ENCODE measurements around the gene MLLT3. TPM values are rescaled to one million over a fixed set of nuclear protein-coding genes. Genes with fewer than 3 reads are reported as not detected.

Gene MLLT3
- total RNA-seq, 1 donor from 2014 or later, result 35.1 TPM

- Mint-ChIP-seq H3K27me3 (ENCODE audit: low read depth, unreplicated experiment) (no peaks in the 10 kb centered on the region), H3K27ac (ENCODE audit: unreplicated experiment) (no peak overlapping the region), H3K36me3 (ENCODE audit: low read depth, unreplicated experiment) (no peaks in the 10 kb centered on the region), H3K4me1 (ENCODE audit: low read depth, unreplicated experiment) (peaks cover 7% of the 10 kb centered on the region), H3K9me3 (ENCODE audit: unreplicated experiment) (no peaks in the 10 kb centered on the region), H3K4me3 (ENCODE audit: unreplicated experiment) (no peak overlapping the region)
- H3K4me3 ChIP-seq (ENCODE audit: insufficient read depth, low read depth, low read length), result no peak overlapping the region
- H2AFZ ChIP-seq (ENCODE audit: low read depth, low read length), result no peak overlapping the region
- DNase-seq (ENCODE audit: low read depth) (no peak), FAIRE-seq (no peak)
- H3K4me2 ChIP-seq (ENCODE audit: low read length), result no peak overlapping the region
- no peaks in the 10 kb centered on the region for H3K79me2 ChIP-seq (ENCODE audit: insufficient read depth, low read length)
- H3K27me3 ChIP-seq (ENCODE audit: insufficient read depth, low read length), result no peaks in the 10 kb centered on the region
- TF ChIP-seq EZH2 (IDR thresholded peaks at IDR 0.05; ENCODE audit: insufficient read depth, low read length) (no peak), CTCF (IDR thresholded peaks at IDR 0.05; ENCODE audit: insufficient read depth, low read depth, low read length) (no peak)
- H4K20me1 ChIP-seq (ENCODE audit: insufficient read depth, low read length), result no peaks in the 10 kb centered on the region
- no peak overlapping the region for H3K27ac ChIP-seq (ENCODE audit: low read depth, low read length)
- no peaks in the 10 kb centered on the region for H3K36me3 ChIP-seq (ENCODE audit: insufficient read depth, low read length)
- no peak overlapping the region for H3K9ac ChIP-seq (ENCODE audit: low read length)
- no peaks in the 10 kb centered on the region for H3K4me1 ChIP-seq (ENCODE audit: insufficient read depth, low read length)
- H3K9me3 ChIP-seq (ENCODE audit: insufficient read depth, low read depth, low read length), result no peaks in the 10 kb centered on the region
Measured at GRCh38 chr9:20378851-20379250, 243.4 kb downstream of the MLLT3 start.

- no peak overlapping the region for H3K4me3 ChIP-seq (ENCODE audit: insufficient read depth, low read depth, low read length)
- H3K4me2 ChIP-seq (ENCODE audit: low read length), result no peak overlapping the region
- Mint-ChIP-seq H3K27me3 (ENCODE audit: low read depth, unreplicated experiment) (no peaks in the 10 kb centered on the region), H3K27ac (ENCODE audit: unreplicated experiment) (no peak overlapping the region), H3K9me3 (ENCODE audit: unreplicated experiment) (no peaks in the 10 kb centered on the region), H3K4me3 (ENCODE audit: unreplicated experiment) (no peak overlapping the region), H3K36me3 (ENCODE audit: low read depth, unreplicated experiment) (no peaks in the 10 kb centered on the region), H3K4me1 (ENCODE audit: low read depth, unreplicated experiment) (peaks cover 7% of the 10 kb centered on the region)
- no peaks in the 10 kb centered on the region for H3K4me1 ChIP-seq (ENCODE audit: insufficient read depth, low read length)
- TF ChIP-seq CTCF (IDR thresholded peaks at IDR 0.05; ENCODE audit: insufficient read depth, low read depth, low read length), result no peak
- no peak for TF ChIP-seq EZH2 (IDR thresholded peaks at IDR 0.05; ENCODE audit: insufficient read depth, low read length)
- no peaks in the 10 kb centered on the region for H3K27me3 ChIP-seq (ENCODE audit: insufficient read depth, low read length)
- H3K27ac ChIP-seq (ENCODE audit: low read depth, low read length), result no peak overlapping the region
- no peak overlapping the region for H3K9ac ChIP-seq (ENCODE audit: low read length)
- no peak for FAIRE-seq
- no peak for DNase-seq (ENCODE audit: low read depth)
- no peaks in the 10 kb centered on the region for H3K36me3 ChIP-seq (ENCODE audit: insufficient read depth, low read length)
- H4K20me1 ChIP-seq (ENCODE audit: insufficient read depth, low read length), result no peaks in the 10 kb centered on the region
- no peaks in the 10 kb centered on the region for H3K79me2 ChIP-seq (ENCODE audit: insufficient read depth, low read length)
- no peak overlapping the region for H2AFZ ChIP-seq (ENCODE audit: low read depth, low read length)
- H3K9me3 ChIP-seq (ENCODE audit: insufficient read depth, low read depth, low read length), result no peaks in the 10 kb centered on the region
Measured at GRCh38 chr9:20377790-20378189, 244.5 kb downstream of the MLLT3 start.

GRCh38 chr9:20376731-20377375, 245.4 kb downstream of the MLLT3 start:
- Histone ChIP-seq H3K9me3 (ENCODE audit: insufficient read depth, low read depth, low read length) (no peaks in the 10 kb centered on the region), H3K36me3 (ENCODE audit: insufficient read depth, low read length) (no peaks in the 10 kb centered on the region), H3K27me3 (ENCODE audit: insufficient read depth, low read length) (no peaks in the 10 kb centered on the region), H2AFZ (ENCODE audit: low read depth, low read length) (no peak overlapping the region), H3K27ac (ENCODE audit: low read depth, low read length) (no peak overlapping the region), H3K79me2 (ENCODE audit: insufficient read depth, low read length) (no peaks in the 10 kb centered on the region), H3K9ac (ENCODE audit: low read length) (no peak overlapping the region), H4K20me1 (ENCODE audit: insufficient read depth, low read length) (no peaks in the 10 kb centered on the region), H3K4me3 (ENCODE audit: insufficient read depth, low read depth, low read length) (no peak overlapping the region), H3K4me1 (ENCODE audit: insufficient read depth, low read length) (no peaks in the 10 kb centered on the region), H3K4me2 (ENCODE audit: low read length) (no peak overlapping the region)
- Mint-ChIP-seq H3K36me3 (ENCODE audit: low read depth, unreplicated experiment) (peaks cover under 1% of the 10 kb centered on the region), H3K4me1 (ENCODE audit: low read depth, unreplicated experiment) (no peaks in the 10 kb centered on the region), H3K27me3 (ENCODE audit: low read depth, unreplicated experiment) (no peaks in the 10 kb centered on the region), H3K9me3 (ENCODE audit: unreplicated experiment) (no peaks in the 10 kb centered on the region), H3K27ac (ENCODE audit: unreplicated experiment) (no peak overlapping the region), H3K4me3 (ENCODE audit: unreplicated experiment) (no peak overlapping the region)
- no peak for TF ChIP-seq EZH2 (IDR thresholded peaks at IDR 0.05; ENCODE audit: insufficient read depth, low read length)
- no peak for TF ChIP-seq CTCF (IDR thresholded peaks at IDR 0.05; ENCODE audit: insufficient read depth, low read depth, low read length)
- DNase-seq (ENCODE audit: low read depth) (no peak), FAIRE-seq (no peak)
